HG02870 (cell line): ENCODE results near the gene SIAH3.

Experiments used
- ATAC-seq: cut with Tn5 transposase; IDR thresholded peaks from one replicate; pipeline ENCODE4 v1.9.1; 2021; ENCODE audit warnings: mild to moderate bottlenecking, moderate library complexity; ENCODE audit not compliant: unreplicated experiment

SIAH3 gene

GRCh38 chr13:45825387-45825650 lies 26.2 kb downstream of the SIAH3 start:
- ATAC-seq = no peak

- no peak for ATAC-seq
Observed at GRCh38 chr13:45823583-45823982, 28.0 kb downstream of the SIAH3 start.

GRCh38 chr13:45821811-45822210 lies 29.7 kb downstream of the SIAH3 start:
- no peak for ATAC-seq

GRCh38 chr13:45820106-45820838 lies 31.3 kb downstream of the SIAH3 start:
- no peak for ATAC-seq

- no peak for ATAC-seq
Observed at GRCh38 chr13:45817833-45818232, 33.7 kb downstream of the SIAH3 start.

GRCh38 chr13:45816427-45816826 lies 35.1 kb downstream of the SIAH3 start:
- ATAC-seq = no peak

DNA sequence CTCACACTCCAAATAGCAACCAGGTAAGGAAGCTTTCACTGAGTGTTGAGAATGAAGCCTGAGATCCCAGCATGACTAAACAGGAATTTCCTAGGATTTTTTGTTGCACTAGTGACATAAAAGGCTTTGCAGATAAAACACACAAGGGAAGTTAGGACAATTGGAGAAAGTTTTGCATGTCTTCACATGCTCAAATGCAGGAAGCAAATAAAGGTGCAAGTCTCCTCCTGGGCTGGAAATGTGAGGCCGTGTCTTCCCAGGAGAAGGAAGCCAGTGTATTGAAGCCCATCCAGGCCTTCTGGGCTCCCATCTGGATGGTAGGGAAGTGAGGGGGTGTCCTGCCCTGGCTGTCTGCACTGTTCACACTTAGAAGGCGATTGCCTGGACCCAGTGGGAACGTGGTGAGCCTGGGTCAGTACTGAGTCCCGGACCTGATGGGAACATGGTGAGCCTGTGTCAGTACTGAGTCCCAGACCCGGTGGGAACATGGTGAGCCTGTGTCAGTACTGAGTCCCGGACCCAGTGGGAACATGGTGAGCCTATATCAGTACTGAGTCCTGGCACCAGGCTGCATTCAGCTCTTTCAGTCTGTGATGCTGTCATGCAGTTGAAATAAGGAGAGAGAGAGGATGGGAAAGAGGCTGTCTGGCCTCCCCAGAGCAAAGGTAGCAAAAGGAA lies 38.7 kb downstream of the SIAH3 start:
- ATAC-seq = no peak

- no peak for ATAC-seq
Observed at GRCh38 chr13:45811891-45812694, 39.5 kb downstream of the SIAH3 start.

GRCh38 chr13:45809801-45810394 lies 41.7 kb downstream of the SIAH3 start:
- no peak for ATAC-seq

DNA sequence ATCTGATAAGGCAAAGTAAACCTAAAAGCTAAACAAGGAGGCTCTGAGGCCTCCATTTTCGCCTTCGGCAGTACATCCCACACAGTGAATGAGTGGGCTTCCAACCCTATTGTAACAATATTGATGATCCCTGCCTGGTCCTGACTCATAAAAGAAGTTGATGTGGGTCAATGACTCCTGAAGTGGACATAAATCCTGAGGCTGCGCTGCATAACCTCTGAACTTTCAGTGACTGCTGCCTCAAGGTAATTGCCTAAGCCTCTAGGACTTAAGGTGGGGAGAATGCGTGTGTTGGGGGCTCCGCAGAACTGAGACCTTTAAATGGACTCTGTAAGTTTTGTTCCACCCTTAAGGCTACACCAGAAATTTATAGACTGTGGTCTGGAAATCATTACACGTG lies 42.6 kb downstream of the SIAH3 start:
- ATAC-seq = no peak

DNA sequence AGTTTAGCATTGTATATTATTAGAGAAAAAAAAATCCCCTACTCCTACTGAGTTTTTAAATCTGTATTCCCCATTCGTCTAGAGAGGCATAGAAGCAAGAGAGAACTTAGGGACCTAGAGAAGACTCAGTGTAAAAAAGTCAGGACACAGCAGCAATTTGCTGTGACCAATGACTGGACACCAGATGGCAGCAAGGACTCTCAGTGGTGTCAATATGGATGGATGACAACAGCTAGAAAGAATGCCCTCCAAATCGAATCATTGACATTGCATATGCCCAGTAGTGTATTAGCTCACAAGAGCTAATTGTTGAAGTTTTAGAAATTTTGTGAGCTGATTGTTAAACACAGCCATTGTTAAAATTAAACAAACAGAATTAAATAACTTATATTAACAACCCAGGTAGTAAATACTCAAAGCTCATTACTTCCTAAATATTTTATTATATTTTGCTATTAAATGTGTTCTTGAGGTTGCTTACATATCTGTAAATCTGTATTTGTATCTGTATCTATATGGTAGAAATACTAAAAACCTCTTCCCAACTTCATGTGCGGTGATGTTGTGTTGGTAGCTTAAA lies 43.9 kb downstream of the SIAH3 start:
- no peak for ATAC-seq

GRCh38 chr13:45800485-45800884 lies 51.1 kb downstream of the SIAH3 start:
- no peak for ATAC-seq

DNA sequence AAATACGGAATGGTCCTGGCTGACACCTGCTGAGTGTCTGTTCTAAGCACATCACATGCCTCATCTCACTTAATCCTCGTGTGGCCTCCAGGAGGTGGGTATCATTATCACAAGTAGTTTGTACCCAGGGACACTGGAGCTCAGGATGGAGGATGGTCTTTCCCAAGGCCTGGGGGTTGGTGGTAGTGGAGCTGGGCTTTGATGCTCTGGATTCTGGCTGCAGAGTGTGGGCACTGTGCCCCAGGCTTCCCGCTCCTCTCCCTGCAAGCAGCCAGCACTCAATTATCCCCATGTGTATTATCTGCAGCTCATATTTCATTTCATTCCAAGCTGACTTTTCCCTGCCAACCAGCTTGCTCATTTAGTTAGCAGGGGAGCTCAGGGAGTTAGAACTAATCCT lies 52.1 kb downstream of the SIAH3 start:
- no peak for ATAC-seq

- ATAC-seq = no peak
Observed at GRCh38 chr13:45798851-45799250, 52.7 kb downstream of the SIAH3 start.

DNA sequence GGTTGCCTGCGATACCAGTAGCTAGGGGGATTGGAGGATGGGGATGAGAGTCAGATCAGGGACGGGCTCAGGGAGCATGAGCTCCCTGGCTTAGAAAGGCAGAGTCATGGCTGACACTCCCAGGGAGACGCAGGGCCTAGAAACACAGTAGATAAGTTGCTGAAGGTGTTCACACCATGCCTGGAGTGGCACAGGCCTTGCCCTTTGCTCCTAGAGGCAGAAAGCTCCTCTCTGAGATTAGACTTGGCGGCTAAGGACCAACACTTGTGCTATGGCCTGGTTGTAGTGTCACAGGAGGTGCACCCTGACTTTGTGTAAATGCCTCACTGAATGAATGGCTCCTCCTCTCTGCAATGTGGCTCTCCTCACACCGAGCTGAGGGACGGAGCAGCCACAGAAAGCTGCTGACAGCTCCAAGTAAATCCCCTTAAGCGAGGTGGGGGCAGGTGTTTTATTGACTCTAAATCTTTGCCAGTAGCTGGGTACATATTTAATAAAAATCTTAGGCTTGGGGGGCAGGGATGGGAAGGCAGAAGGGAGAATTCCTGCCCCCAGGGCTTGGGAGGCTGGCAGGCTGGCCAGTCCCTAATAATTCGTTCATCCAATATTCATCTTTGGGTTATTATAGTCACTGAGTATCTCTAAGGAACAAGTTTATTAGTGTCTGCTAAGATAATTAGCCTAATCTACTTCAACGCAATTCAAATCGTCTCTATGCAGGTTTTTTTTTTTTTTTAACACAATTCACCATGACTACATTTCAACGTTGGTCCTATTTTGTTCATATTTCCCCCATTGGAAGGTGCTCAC lies 54.9 kb downstream of the SIAH3 start:
- ATAC-seq = no peak

DNA sequence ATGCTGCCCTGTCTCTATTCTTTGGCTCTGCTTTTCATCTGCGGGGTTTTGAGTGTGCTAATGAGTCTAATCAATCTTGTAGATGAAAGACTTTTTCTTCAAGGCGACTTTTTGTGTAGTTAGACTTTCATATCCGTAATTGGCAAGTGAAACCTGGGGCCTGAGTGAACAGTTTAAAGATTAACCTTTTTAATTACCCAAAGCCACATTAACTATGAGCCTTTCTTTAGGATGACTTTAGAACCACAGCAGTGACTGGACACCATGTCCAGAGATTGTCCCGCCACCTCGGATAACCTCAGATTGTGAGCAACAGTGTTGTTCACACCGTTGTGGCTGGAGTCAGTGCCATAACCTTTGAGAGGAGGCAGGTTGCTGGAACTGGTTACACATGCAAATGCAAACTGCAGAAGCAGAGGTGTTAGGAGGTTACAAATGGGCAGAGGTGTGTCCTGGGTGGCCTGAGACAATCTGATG lies 58.7 kb downstream of the SIAH3 start:
- ATAC-seq = no peak

DNA sequence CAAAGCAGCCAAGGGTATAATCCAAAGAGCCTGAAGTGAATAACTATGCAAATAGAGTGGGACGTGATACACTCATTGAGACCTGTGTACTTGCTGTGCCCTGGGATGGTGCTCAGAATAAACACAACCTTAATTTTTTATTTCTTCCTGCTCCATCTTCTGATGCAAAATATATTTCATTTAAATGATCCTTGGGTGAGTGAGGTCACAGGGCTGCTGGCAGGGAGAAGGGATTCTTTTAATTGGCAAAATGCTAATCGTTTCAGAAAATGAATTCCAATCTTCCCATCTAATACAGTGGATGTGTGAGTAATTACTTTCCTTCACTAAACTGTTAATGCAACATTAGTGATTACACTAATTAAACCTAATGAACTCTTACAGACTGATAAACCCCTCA lies 63.5 kb downstream of the SIAH3 start:
- no peak for ATAC-seq

DNA sequence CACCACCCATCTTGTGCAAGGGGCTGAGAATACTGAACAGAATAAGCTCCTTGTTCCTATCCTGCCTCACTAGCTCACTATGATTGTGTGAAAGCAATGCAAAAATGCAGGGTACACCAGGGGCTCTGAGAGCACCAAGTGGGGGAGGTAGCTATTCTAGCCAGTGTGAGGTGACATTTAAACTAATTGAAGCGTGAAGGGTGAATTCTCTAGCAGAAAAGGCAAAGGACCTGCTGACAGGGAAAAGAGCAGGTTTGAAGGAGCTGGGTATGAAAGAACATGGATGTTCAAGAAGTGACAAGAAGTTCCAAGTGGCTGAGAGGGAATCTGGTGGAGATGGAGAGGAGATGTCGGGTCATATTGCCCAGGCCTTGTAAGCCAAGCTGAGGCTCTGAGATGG lies 64.2 kb downstream of the SIAH3 start:
- no peak for ATAC-seq

DNA sequence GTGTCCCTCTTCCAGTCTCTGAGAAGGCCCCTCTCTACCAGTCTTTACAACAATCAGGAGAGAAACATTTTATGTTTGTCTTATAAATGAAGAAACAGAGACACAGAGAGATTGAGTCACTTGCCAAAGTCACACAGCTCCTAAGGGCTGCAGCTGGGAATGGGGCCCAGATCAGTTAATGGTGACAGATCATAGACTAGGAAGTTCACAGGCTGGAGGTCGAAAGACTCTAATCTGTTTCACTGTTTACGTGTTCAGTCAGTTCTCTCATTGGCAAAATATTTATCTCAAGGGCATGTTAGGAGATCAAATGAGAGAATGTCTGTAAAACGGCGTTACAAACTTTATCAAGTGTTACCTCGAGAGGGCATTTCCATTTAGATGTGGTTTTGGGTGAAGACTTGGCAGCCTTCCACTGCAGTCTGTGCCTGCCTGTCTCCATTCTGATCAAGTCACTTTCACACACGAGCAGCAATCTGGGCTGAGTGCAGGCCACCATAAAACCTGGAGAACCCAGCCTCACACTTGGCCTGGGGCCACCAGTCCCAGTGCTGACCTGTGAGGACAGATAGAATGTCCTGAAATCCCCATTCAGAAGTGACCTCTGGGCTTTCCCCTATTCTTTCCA lies 65.1 kb downstream of the SIAH3 start:
- ATAC-seq = no peak
